Suprapubic skin (tissue), 3 donors: ENCODE measurements around the gene PDE4B.

ENCODE experiments used
- CTCF ChIP-seq, 2 donors: fragments of 200-600 bp in 1 of 2; fragments of 450-650 bp in 1 of 2; sonication (generic) in 1 of 2; IDR thresholded peaks; one replicate each; pipeline ENCODE4 v1.5.1; 2016 to 2019; ENCODE audit warnings: antibody characterized with exemption in 2 of 2, mild to moderate bottlenecking in 1 of 2, moderate library complexity in 1 of 2
- EP300 ChIP-seq: sonication (generic); formaldehyde crosslinking; IDR thresholded peaks from one replicate; pipeline ENCODE4 v1.6.1; 2017; ENCODE audit warnings: antibody characterized with exemption
- POLR2A ChIP-seq, 2 donors: fragments of 450-650 bp; IDR thresholded peaks; one replicate each; pipeline ENCODE4 v1.6.1; 2017; ENCODE audit warnings: antibody characterized with exemption in 2 of 2, mild to moderate bottlenecking in 2 of 2, moderate library complexity in 2 of 2

GRCh38 chr1:66282343-66282852, 489.7 kb downstream of the PDE4B start:
- TF ChIP-seq POLR2A (IDR thresholded peaks at IDR 0.05): no peak
- no peak for TF ChIP-seq CTCF (IDR thresholded peaks at IDR 0.05)
- no peak for TF ChIP-seq EP300
